Suprapubic skin (tissue), 4 donors: ENCODE results near the gene LRIG1. TPM values are rescaled to one million over a fixed set of nuclear protein-coding genes. Genes with fewer than 3 reads are reported as not detected.

Source experiments
- DNase-seq, 2 donors: peaks; one replicate each; pipeline ENCODE4 v3.0.0-alpha.2; 2019; ENCODE audit warnings: low spot score in 2 of 2
- H3K27ac ChIP-seq: fragments of 200-600 bp; sonication (generic); one replicate; pipeline ENCODE4 v1.5.1; 2019
- H3K27me3 ChIP-seq: fragments of 200-600 bp; sonication (generic); one replicate; pipeline ENCODE4 v1.5.1; 2019
- H3K36me3 ChIP-seq: fragments of 200-600 bp; sonication (generic); one replicate; pipeline ENCODE4 v1.5.1; 2019
- H3K4me1 ChIP-seq: fragments of 200-600 bp; sonication (generic); one replicate; pipeline ENCODE4 v1.5.1; 2019
- H3K4me3 ChIP-seq: fragments of 200-600 bp; sonication (generic); one replicate; pipeline ENCODE4 v1.5.1; 2019; ENCODE audit warnings: mild to moderate bottlenecking
- H3K9me3 ChIP-seq: fragments of 200-600 bp; sonication (generic); one replicate; pipeline ENCODE4 v1.5.1; 2019
- CTCF ChIP-seq, 2 donors: fragments of 200-600 bp in 1 of 2; fragments of 450-650 bp in 1 of 2; sonication (generic) in 1 of 2; IDR thresholded peaks; one replicate each; pipeline ENCODE4 v1.5.1; 2016 to 2019; ENCODE audit warnings: antibody characterized with exemption in 2 of 2, mild to moderate bottlenecking in 1 of 2, moderate library complexity in 1 of 2
- EP300 ChIP-seq: sonication (generic); formaldehyde crosslinking; IDR thresholded peaks from one replicate; pipeline ENCODE4 v1.6.1; 2017; ENCODE audit warnings: antibody characterized with exemption
- POLR2A ChIP-seq, 2 donors: fragments of 450-650 bp; IDR thresholded peaks; one replicate each; pipeline ENCODE4 v1.6.1; 2017; ENCODE audit warnings: antibody characterized with exemption in 2 of 2, mild to moderate bottlenecking in 2 of 2, moderate library complexity in 2 of 2
- POLR2AphosphoS5 ChIP-seq, 3 donors: sonication (generic); formaldehyde crosslinking; IDR thresholded peaks; one replicate each; pipeline ENCODE4 v1.6.1; 2017; ENCODE audit warnings: antibody characterized with exemption in 3 of 3
- WGBS: methylation state at CpG from one replicate; pipeline ENCODE4 v1.1.5; 2018; 5-methylcytosine and 5-hydroxymethylcytosine counted together
- total RNA-seq, 4 donors: library from RNA; depleted of rRNA; stranded (reverse); fragments of >200 nt; gene quantifications; one replicate each; pipeline ENCODE4 v1.1.0, GENCODE V29; 2016

The LRIG1 gene
- 10 to 100 TPM; 69.1 to 88.0 (median 78.9) TPM for total RNA-seq

GRCh38 chr3:66500576-66501482 lies at the start of gene LRIG1:
LRIG1 (minus strand) TSS chr3:66501022; CDS start chr3:66500407, 615 bp downstream.
- peak; percentile 99 to 100 for DNase-seq
- H3K4me1 ChIP-seq = peaks cover 35% of the 10 kb centered on the region
- peak within 1 kb of the TSS; percentile 96 for H3K4me3 ChIP-seq
- H3K27ac ChIP-seq = peak within 1 kb of the TSS; percentile 92
- no peaks in the 10 kb centered on the region for H3K27me3 ChIP-seq
- no peaks in the 10 kb centered on the region for H3K9me3 ChIP-seq
- WGBS = 0% methylated on average over 22 of the region's 109 CpGs
- no peak for TF ChIP-seq POLR2AphosphoS5 (IDR thresholded peaks at IDR 0.05)
- no peak for TF ChIP-seq POLR2A (IDR thresholded peaks at IDR 0.05)
- no peak for TF ChIP-seq EP300
- TF ChIP-seq CTCF (IDR thresholded peaks at IDR 0.05) = peak in 1 of 2 donors; percentile 73
- no peaks in the 10 kb centered on the region for H3K36me3 ChIP-seq

- H3K4me3 ChIP-seq = no peak overlapping the region
- H3K27me3 ChIP-seq = no peaks in the 10 kb centered on the region
- H3K4me1 ChIP-seq = no peaks in the 10 kb centered on the region
- no peaks in the 10 kb centered on the region for H3K9me3 ChIP-seq
- H3K36me3 ChIP-seq = no peaks in the 10 kb centered on the region
- 95% methylated on average over 10 of the region's 43 CpGs for WGBS
- H3K27ac ChIP-seq = no peak overlapping the region
- TF ChIP-seq EP300 = no peak
- no peak for TF ChIP-seq POLR2A (IDR thresholded peaks at IDR 0.05)
- no peak for TF ChIP-seq POLR2AphosphoS5 (IDR thresholded peaks at IDR 0.05)
- no peak for TF ChIP-seq CTCF (IDR thresholded peaks at IDR 0.05)
- no peak for DNase-seq
Observed at GRCh38 chr3:66544619-66545429, 44.0 kb upstream of the LRIG1 start.

- TF ChIP-seq POLR2AphosphoS5 (IDR thresholded peaks at IDR 0.05) = no peak
- H3K4me1 ChIP-seq = no peaks in the 10 kb centered on the region
- no peak for DNase-seq
- H3K27ac ChIP-seq = no peak overlapping the region
- WGBS = 51% methylated on average over 2 of the region's 2 CpGs
- no peaks in the 10 kb centered on the region for H3K9me3 ChIP-seq
- no peak overlapping the region for H3K4me3 ChIP-seq
- no peaks in the 10 kb centered on the region for H3K27me3 ChIP-seq
- no peaks in the 10 kb centered on the region for H3K36me3 ChIP-seq
Observed at GRCh38 chr3:66542153-66542552, 41.3 kb upstream of the LRIG1 start.

- no peak for DNase-seq
- H3K4me1 ChIP-seq = no peaks in the 10 kb centered on the region
- H3K4me3 ChIP-seq = no peak overlapping the region
- 94% methylated on average over 3 of the region's 3 CpGs for WGBS
- H3K27ac ChIP-seq = no peak overlapping the region
- no peaks in the 10 kb centered on the region for H3K36me3 ChIP-seq
- no peaks in the 10 kb centered on the region for H3K27me3 ChIP-seq
- TF ChIP-seq POLR2AphosphoS5 (IDR thresholded peaks at IDR 0.05) (no peak), POLR2A (IDR thresholded peaks at IDR 0.05) (no peak), EP300 (no peak), CTCF (IDR thresholded peaks at IDR 0.05) (no peak)
- H3K9me3 ChIP-seq = no peaks in the 10 kb centered on the region
Observed at GRCh38 chr3:66539466-66539989, 38.7 kb upstream of the LRIG1 start.

GRCh38 chr3:66538390-66538789 lies 37.6 kb upstream of the LRIG1 start:
- Histone ChIP-seq H3K27me3 (no peaks in the 10 kb centered on the region), H3K9me3 (no peaks in the 10 kb centered on the region), H3K27ac (no peak overlapping the region), H3K4me1 (no peaks in the 10 kb centered on the region), H3K36me3 (no peaks in the 10 kb centered on the region), H3K4me3 (no peak overlapping the region)
- no peak for DNase-seq
- no peak for TF ChIP-seq POLR2A (IDR thresholded peaks at IDR 0.05)
- TF ChIP-seq CTCF (IDR thresholded peaks at IDR 0.05) = no peak
- no peak for TF ChIP-seq EP300
- TF ChIP-seq POLR2AphosphoS5 (IDR thresholded peaks at IDR 0.05) = no peak
